HFFc6 (cell line): ENCODE results near the gene SLC12A2. TPM values are rescaled to one million over a fixed set of nuclear protein-coding genes. Genes with fewer than 3 reads are reported as not detected.

Experiments
- DNase-seq: peaks from one replicate; pipeline ENCODE4 v3.0.0-alpha.2; 2018
- H3K27ac Mint-ChIP-seq: 2 replicates; pipeline ENCODE4 v1.8.0; 2020; ENCODE audit warnings: mild to moderate bottlenecking, mixed read lengths
- H3K27me3 Mint-ChIP-seq: 2 replicates; pipeline ENCODE4 v1.8.0; 2021; ENCODE audit warnings: mild to moderate bottlenecking, moderate library complexity, mixed read lengths; ENCODE audit not compliant: insufficient read depth
- H3K36me3 Mint-ChIP-seq: 2 replicates; pipeline ENCODE4 v1.8.0; 2021; ENCODE audit warnings: low read depth, mixed read lengths
- H3K4me1 Mint-ChIP-seq: 2 replicates; pipeline ENCODE4 v1.8.0; 2020; ENCODE audit warnings: low read depth, mixed read lengths
- H3K4me3 Mint-ChIP-seq: 2 replicates; pipeline ENCODE4 v1.8.0; 2020; ENCODE audit warnings: mild to moderate bottlenecking, moderate library complexity, mixed read lengths
- H3K9me3 Mint-ChIP-seq: 2 replicates; pipeline ENCODE4 v1.8.0; 2020; ENCODE audit warnings: mild to moderate bottlenecking, mixed read lengths
- CTCF ChIP-seq: fragments of 200-600 bp; sonication (generic); IDR thresholded peaks from 2 replicates; pipeline ENCODE4 v1.5.0; 2021; ENCODE audit warnings: antibody characterized with exemption, mild to moderate bottlenecking
- total RNA-seq, 6 experiments: library from RNA; stranded (reverse); fragmentation: NEBNext Ultra II Directional; extraction: Animal tissue kit (Norgen Biotek cat#: 25700); gene quantifications; 2 replicates in 1 of 6; 3 replicates in 5 of 6; pipeline ENCODE4 v1.2.3, GENCODE V29; 2021

Gene SLC12A2
- total RNA-seq, 6 experiments from 2014 or later: 14.8 to 17.9 (median 16.1) TPM

GRCh38 chr5:128196080-128196479 is 112.5 kb downstream of the SLC12A2 start:
- no peak for DNase-seq
- H3K27ac Mint-ChIP-seq: no peak overlapping the region
- H3K9me3 Mint-ChIP-seq: no peaks in the 10 kb centered on the region
- peaks cover 7% of the 10 kb centered on the region; the same call in 1 of the 2 replicates for H3K4me1 Mint-ChIP-seq
- H3K4me3 Mint-ChIP-seq: no peak overlapping the region
- no peaks in the 10 kb centered on the region for H3K36me3 Mint-ChIP-seq
- H3K27me3 Mint-ChIP-seq: peaks cover 3% of the 10 kb centered on the region; the same call in 1 of the 2 replicates
- TF ChIP-seq CTCF: no peak

GRCh38 chr5:128196791-128197190 is 113.2 kb downstream of the SLC12A2 start:
- no peak for TF ChIP-seq CTCF
- Mint-ChIP-seq H3K27ac (no peak overlapping the region), H3K4me3 (no peak overlapping the region), H3K4me1 (peaks cover 14% of the 10 kb centered on the region), H3K9me3 (no peaks in the 10 kb centered on the region), H3K27me3 (peaks cover 7% of the 10 kb centered on the region), H3K36me3 (no peaks in the 10 kb centered on the region)
- DNase-seq: no peak

- Mint-ChIP-seq H3K27ac (no peak overlapping the region), H3K4me3 (no peak overlapping the region), H3K4me1 (peaks cover 14% of the 10 kb centered on the region)
Measured at GRCh38 chr5:128197896-128198522, 114.4 kb downstream of the SLC12A2 start.

GRCh38 chr5:128199104-128199503 is 115.5 kb downstream of the SLC12A2 start:
- Mint-ChIP-seq H3K9me3 (no peaks in the 10 kb centered on the region), H3K27me3 (peaks cover 8% of the 10 kb centered on the region), H3K4me1 (peaks cover 14% of the 10 kb centered on the region), H3K4me3 (no peak overlapping the region), H3K36me3 (no peaks in the 10 kb centered on the region), H3K27ac (no peak overlapping the region)
- no peak for DNase-seq
- no peak for TF ChIP-seq CTCF

More at GRCh38 chr5:128197896-128198522, 114.4 kb downstream of the SLC12A2 start:
- no peak for TF ChIP-seq CTCF
- peaks cover 8% of the 10 kb centered on the region for H3K27me3 Mint-ChIP-seq
- H3K36me3 Mint-ChIP-seq: no peaks in the 10 kb centered on the region
- no peaks in the 10 kb centered on the region for H3K9me3 Mint-ChIP-seq
- no peak for DNase-seq

- DNase-seq: no peak
- Mint-ChIP-seq H3K4me1 (peaks cover 14% of the 10 kb centered on the region), H3K36me3 (no peaks in the 10 kb centered on the region), H3K9me3 (no peaks in the 10 kb centered on the region), H3K4me3 (no peak overlapping the region), H3K27me3 (peaks cover 8% of the 10 kb centered on the region), H3K27ac (no peak overlapping the region)
- no peak for TF ChIP-seq CTCF
Measured at GRCh38 chr5:128199611-128200010, 116.0 kb downstream of the SLC12A2 start.
